C4-2B (cell line): Measurements from ENCODE around the gene OSBPL9.

Experiments
- H3K27ac ChIP-seq: fragments of 450-650 bp; 2 replicates; pipeline ENCODE4 v1.5.1; 2017
- CTCF ChIP-seq: fragments of 450-650 bp; conservative IDR thresholded peaks from 2 replicates; pipeline ENCODE4 v1.5.1; 2017; ENCODE audit warnings: mild to moderate bottlenecking
- ZFX ChIP-seq: fragments of 450-650 bp; IDR thresholded peaks from 2 replicates; pipeline ENCODE4 v1.6.1; 2017

The OSBPL9 gene

GRCh38 chr1:51724797-51725196 is 107.9 kb downstream of the OSBPL9 start:
- no peak overlapping the region for H3K27ac ChIP-seq
- TF ChIP-seq CTCF = no peak
- TF ChIP-seq ZFX = no peak

- TF ChIP-seq ZFX (no peak), CTCF (no peak)
Observed at GRCh38 chr1:51726051-51726450, 109.2 kb downstream of the OSBPL9 start.

GRCh38 chr1:51726544-51727225 is 109.8 kb downstream of the OSBPL9 start:
- TF ChIP-seq CTCF = no peak
- TF ChIP-seq ZFX = no peak

More at GRCh38 chr1:51726051-51726450, 109.2 kb downstream of the OSBPL9 start:
- H3K27ac ChIP-seq = no peak overlapping the region

GRCh38 chr1:51727366-51727765 is 110.5 kb downstream of the OSBPL9 start:
- no peak for TF ChIP-seq CTCF
- no peak overlapping the region for H3K27ac ChIP-seq

More at GRCh38 chr1:51726544-51727225, 109.8 kb downstream of the OSBPL9 start:
- H3K27ac ChIP-seq = no peak overlapping the region

- H3K27ac ChIP-seq = no peak overlapping the region
- TF ChIP-seq CTCF = no peak
- TF ChIP-seq ZFX = no peak
Observed at GRCh38 chr1:51728611-51729155, 111.8 kb downstream of the OSBPL9 start.

- H3K27ac ChIP-seq = no peak overlapping the region
Observed at GRCh38 chr1:51729156-51729823, 112.4 kb downstream of the OSBPL9 start.

More at GRCh38 chr1:51729156-51729823, 112.4 kb downstream of the OSBPL9 start:
- TF ChIP-seq ZFX (no peak), CTCF (no peak)
